Measurements from ENCODE around the gene ENG.
"Not testable (repeated sequence)": the region's sequence is repeated elsewhere in the genome, so short reads cannot be mapped to it uniquely, and the experiment has no call there.

ENG gene

DNA sequence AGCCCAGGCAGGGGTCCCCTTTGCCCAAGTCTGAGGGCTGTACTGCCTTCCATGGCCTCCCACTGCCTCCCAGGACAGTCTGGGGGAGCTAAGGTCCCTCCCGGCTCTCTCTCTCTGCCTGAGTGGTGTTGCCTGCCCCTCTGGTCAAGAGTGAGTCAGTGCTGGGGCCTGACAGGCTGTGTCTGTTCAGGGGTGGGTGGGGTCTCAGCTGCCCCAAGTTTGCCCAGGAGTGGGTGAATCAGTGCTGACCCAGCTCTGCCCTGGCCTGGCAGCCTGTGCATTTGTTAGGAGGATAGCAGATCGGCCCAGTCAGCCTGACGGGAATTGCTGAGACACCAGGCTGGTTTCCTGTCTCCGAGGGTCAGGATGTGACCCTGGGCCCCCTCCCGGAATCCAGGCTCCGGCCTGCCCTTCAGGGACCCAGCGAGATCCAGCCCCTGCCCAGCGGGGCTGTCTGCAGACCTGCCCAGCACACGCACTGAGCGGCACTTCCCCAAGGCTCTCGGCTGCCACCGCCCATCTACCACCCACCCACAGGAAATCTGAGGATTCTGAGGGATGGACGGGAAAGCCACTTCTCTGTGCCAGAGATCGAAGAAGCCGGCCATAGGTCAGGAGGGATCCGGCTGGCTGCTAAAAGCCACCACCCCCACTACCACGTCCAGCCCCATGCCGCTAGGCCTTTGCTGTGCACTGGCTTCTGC, 15.9 kb downstream of the ENG start:
- H3K4me1 ChIP-seq (ENCODE audit: control insufficient read depth, insufficient read depth, low read length, poor library complexity, severe bottlenecking) = peaks cover 43% of the 10 kb centered on the region
- H3K4me3 ChIP-seq (ENCODE audit: extremely low read depth, insufficient read depth, low read length, poor library complexity, severe bottlenecking) = no peak overlapping the region
- 43 to 66% methylated on average over 13 to 15 of the region's 18 CpGs for WGBS, 2 experiments (ENCODE audit: insufficient coverage in 2 of 2)
- no peaks in the 10 kb centered on the region for H3K9me3 ChIP-seq (ENCODE audit: control insufficient read depth, low read length)
- peak overlapping the region; percentile 72 for H3K27ac ChIP-seq (ENCODE audit: low read depth, low read length, severe bottlenecking)
- peaks cover 12% of the 10 kb centered on the region for H3K36me3 ChIP-seq (ENCODE audit: control insufficient read depth, insufficient read depth, low read length)

DNA sequence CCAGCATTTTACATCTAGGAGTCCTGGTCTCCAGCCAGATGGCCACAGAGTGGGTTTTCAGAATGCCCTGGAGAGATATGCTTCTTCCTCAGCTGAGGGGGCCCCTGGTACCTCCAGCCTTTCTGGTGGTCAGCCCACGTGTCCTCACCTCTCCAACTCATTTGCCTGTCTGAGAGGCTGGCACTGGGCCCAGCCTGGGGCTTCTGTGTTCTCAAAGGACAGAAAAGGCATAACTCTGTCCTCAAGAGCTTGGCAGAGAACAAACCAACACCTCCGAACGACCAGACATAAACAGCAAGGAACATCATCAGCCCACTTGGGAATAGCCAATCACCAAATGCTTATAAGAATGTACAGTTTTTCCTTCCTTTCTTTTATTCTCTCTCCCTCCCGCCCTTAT, 17.1 kb downstream of the ENG start:
- peak overlapping the region; percentile 72 for H3K27ac ChIP-seq (ENCODE audit: low read depth, low read length, severe bottlenecking)

GRCh38 chr9:127836561-127836960, 17.9 kb downstream of the ENG start:
- 94 to 97% methylated on average over 3 of the region's 3 CpGs for WGBS, 2 experiments (ENCODE audit: insufficient coverage in 2 of 2)
- Histone ChIP-seq H3K4me1 (ENCODE audit: control insufficient read depth, insufficient read depth, low read length, poor library complexity, severe bottlenecking) (peaks cover 43% of the 10 kb centered on the region), H3K27ac (ENCODE audit: low read depth, low read length, severe bottlenecking) (peak overlapping the region; percentile 88)
- not testable (repeated sequence) for H3K4me3 ChIP-seq (ENCODE audit: extremely low read depth, insufficient read depth, low read length, poor library complexity, severe bottlenecking); H3K36me3 ChIP-seq (ENCODE audit: control insufficient read depth, insufficient read depth, low read length); H3K9me3 ChIP-seq (ENCODE audit: control insufficient read depth, low read length)

More for the DNA sequence above, 17.1 kb downstream of the ENG start:
- Histone ChIP-seq H3K4me1 (ENCODE audit: control insufficient read depth, insufficient read depth, low read length, poor library complexity, severe bottlenecking) (peaks cover 43% of the 10 kb centered on the region), H3K9me3 (ENCODE audit: control insufficient read depth, low read length) (no peaks in the 10 kb centered on the region), H3K4me3 (ENCODE audit: extremely low read depth, insufficient read depth, low read length, poor library complexity, severe bottlenecking) (no peak overlapping the region), H3K36me3 (ENCODE audit: control insufficient read depth, insufficient read depth, low read length) (peaks cover 7% of the 10 kb centered on the region)
- 86 to 94% methylated on average over 4 of the region's 4 CpGs for WGBS, 2 experiments (ENCODE audit: insufficient coverage in 2 of 2)

- no peaks in the 10 kb centered on the region for H3K9me3 ChIP-seq (ENCODE audit: control insufficient read depth, low read length)
- peaks cover 7% of the 10 kb centered on the region for H3K36me3 ChIP-seq (ENCODE audit: control insufficient read depth, insufficient read depth, low read length)
- H3K27ac ChIP-seq (ENCODE audit: low read depth, low read length, severe bottlenecking) = peak overlapping the region; percentile 88
- peaks cover 43% of the 10 kb centered on the region for H3K4me1 ChIP-seq (ENCODE audit: control insufficient read depth, insufficient read depth, low read length, poor library complexity, severe bottlenecking)
- no peak overlapping the region for H3K4me3 ChIP-seq (ENCODE audit: extremely low read depth, insufficient read depth, low read length, poor library complexity, severe bottlenecking)
- 55 to 65% methylated on average over 11 to 12 of the region's 17 CpGs for WGBS, 2 experiments (ENCODE audit: insufficient coverage in 2 of 2)
Observed at GRCh38 chr9:127835991-127836516, 18.4 kb downstream of the ENG start.

GRCh38 chr9:127833555-127833954, 20.9 kb downstream of the ENG start:
- peaks cover 42% of the 10 kb centered on the region for H3K4me1 ChIP-seq (ENCODE audit: control insufficient read depth, insufficient read depth, low read length, poor library complexity, severe bottlenecking)
- H3K36me3 ChIP-seq (ENCODE audit: control insufficient read depth, insufficient read depth, low read length) = peaks cover 3% of the 10 kb centered on the region
- no peak overlapping the region for H3K4me3 ChIP-seq (ENCODE audit: extremely low read depth, insufficient read depth, low read length, poor library complexity, severe bottlenecking)
- H3K27ac ChIP-seq (ENCODE audit: low read depth, low read length, severe bottlenecking) = no peak overlapping the region
- no peaks in the 10 kb centered on the region for H3K9me3 ChIP-seq (ENCODE audit: control insufficient read depth, low read length)
- 100% methylated on average over 1 of the region's 1 CpG for WGBS, 2 experiments (ENCODE audit: insufficient coverage in 2 of 2)

DNA sequence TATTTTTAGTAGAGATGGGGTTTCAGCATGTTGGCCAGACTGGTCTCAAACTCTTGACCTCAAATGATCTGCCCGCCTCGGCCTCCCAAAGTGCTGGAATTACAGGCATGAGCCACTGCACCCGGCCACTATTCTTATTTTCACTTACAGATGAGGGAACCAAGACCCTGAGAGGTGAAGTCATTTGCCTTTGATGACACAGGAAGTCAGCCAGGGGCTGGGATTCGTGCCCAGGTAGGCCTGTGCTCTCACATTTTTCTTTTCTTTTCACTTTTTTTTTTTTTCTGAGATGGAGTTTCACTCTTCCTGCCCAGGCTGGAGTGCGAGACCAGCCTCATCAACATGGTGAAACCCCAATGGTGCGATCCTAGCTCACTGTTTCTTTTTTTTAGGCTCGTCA, 22.2 kb downstream of the ENG start:
- 82 to 85% methylated on average over 4 to 6 of the region's 7 CpGs for WGBS, 2 experiments (ENCODE audit: insufficient coverage in 2 of 2)

GRCh38 chr9:127829205-127829906, 25.1 kb downstream of the ENG start:
- 96 to 98% methylated on average over 4 to 5 of the region's 6 CpGs for WGBS, 2 experiments (ENCODE audit: insufficient coverage in 2 of 2)

More for the DNA sequence above, 22.2 kb downstream of the ENG start:
- Histone ChIP-seq H3K36me3 (ENCODE audit: control insufficient read depth, insufficient read depth, low read length) (peaks cover 6% of the 10 kb centered on the region), H3K9me3 (ENCODE audit: control insufficient read depth, low read length) (no peaks in the 10 kb centered on the region), H3K4me3 (ENCODE audit: extremely low read depth, insufficient read depth, low read length, poor library complexity, severe bottlenecking) (no peak overlapping the region), H3K4me1 (ENCODE audit: control insufficient read depth, insufficient read depth, low read length, poor library complexity, severe bottlenecking) (peaks cover 38% of the 10 kb centered on the region), H3K27ac (ENCODE audit: low read depth, low read length, severe bottlenecking) (no peak overlapping the region)

DNA sequence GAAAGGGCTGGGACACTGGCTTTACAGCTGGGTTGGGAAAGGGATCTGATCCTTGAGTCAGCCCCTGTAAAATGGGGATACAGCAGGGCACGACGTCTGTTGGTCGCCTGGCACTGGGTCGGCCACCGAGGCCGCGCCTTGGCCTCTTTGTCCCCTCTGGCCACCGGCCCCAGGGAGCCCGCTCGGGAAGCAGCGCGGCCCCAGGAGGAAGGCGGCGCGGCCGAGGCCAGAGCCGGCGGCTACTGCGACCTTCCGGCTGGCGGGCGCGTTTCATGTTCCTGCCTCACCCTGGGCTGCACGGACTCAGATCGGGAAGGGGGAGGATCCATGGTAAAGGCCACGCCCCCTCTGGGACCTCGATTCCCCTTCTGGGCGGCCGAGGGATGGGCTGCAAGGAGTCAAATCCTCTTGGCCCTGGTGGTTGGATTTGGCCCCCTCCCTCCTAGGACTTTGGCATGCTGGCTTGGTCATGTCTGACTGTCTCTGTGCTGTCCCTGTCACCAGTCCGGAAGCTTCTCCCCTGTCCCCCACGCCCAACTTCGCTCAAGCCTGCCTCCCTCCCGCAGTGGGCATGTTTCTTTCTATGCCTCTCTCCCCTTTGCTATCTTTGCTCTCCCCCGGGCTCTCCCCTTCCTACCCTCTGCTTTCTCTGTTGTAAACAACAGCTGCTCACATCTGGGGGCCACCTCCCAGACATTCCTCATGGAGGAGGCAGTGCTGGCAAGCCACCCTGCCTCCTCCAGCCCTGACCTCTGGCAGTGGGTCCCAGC, 26.0 kb downstream of the ENG start:
- Histone ChIP-seq H3K9me3 (ENCODE audit: control insufficient read depth, low read length) (no peaks in the 10 kb centered on the region), H3K36me3 (ENCODE audit: control insufficient read depth, insufficient read depth, low read length) (peaks cover 28% of the 10 kb centered on the region), H3K4me3 (ENCODE audit: extremely low read depth, insufficient read depth, low read length, poor library complexity, severe bottlenecking) (no peak overlapping the region), H3K4me1 (ENCODE audit: control insufficient read depth, insufficient read depth, low read length, poor library complexity, severe bottlenecking) (peaks cover 20% of the 10 kb centered on the region), H3K27ac (ENCODE audit: low read depth, low read length, severe bottlenecking) (peak overlapping the region; percentile 66)
- 6 to 8% methylated on average over 17 to 34 of the region's 34 CpGs for WGBS, 2 experiments (ENCODE audit: insufficient coverage in 2 of 2)

More at GRCh38 chr9:127829205-127829906, 25.1 kb downstream of the ENG start:
- H3K4me3 ChIP-seq (ENCODE audit: extremely low read depth, insufficient read depth, low read length, poor library complexity, severe bottlenecking) = no peak overlapping the region
- H3K27ac ChIP-seq (ENCODE audit: low read depth, low read length, severe bottlenecking) = no peak overlapping the region
- H3K9me3 ChIP-seq (ENCODE audit: control insufficient read depth, low read length) = no peaks in the 10 kb centered on the region
- H3K4me1 ChIP-seq (ENCODE audit: control insufficient read depth, insufficient read depth, low read length, poor library complexity, severe bottlenecking) = peaks cover 20% of the 10 kb centered on the region
- peaks cover 20% of the 10 kb centered on the region for H3K36me3 ChIP-seq (ENCODE audit: control insufficient read depth, insufficient read depth, low read length)

DNA sequence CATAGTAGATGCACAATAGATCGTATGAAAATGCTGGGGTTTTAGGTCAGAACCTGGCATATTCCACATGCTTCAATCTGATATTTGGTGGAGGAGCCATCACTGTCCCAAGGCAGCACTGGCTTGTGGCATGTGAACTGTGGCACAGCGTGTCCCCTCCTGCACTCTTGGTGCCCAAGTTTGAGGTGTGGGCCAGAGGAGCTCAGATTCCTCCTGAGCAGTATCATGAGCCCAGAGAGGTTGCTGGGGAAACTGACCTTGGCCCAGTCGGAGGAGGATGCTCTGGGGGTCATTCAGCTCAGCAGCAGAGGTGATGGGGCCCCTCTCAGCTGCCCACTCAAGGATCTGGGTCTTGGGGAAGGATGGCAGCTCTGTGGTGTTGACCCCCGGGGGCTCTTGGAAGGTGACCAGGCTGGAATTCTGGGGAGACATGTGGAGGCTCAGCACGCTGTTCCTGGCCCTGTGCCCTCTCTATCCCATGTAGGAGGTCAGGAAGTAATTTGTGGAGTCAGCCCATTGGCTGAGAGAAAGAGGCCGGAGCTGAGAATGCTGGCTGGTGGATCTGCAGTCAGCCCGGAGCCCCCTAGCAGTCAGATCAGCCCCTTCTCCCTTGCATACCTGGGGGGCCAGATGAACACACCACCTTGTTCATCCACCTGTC, 28.1 kb downstream of the ENG start:
- H3K4me3 ChIP-seq (ENCODE audit: extremely low read depth, insufficient read depth, low read length, poor library complexity, severe bottlenecking) = no peak overlapping the region
- peaks cover 20% of the 10 kb centered on the region for H3K4me1 ChIP-seq (ENCODE audit: control insufficient read depth, insufficient read depth, low read length, poor library complexity, severe bottlenecking)
- WGBS, 2 experiments (ENCODE audit: insufficient coverage in 2 of 2) = 91 to 96% methylated on average over 4 to 7 of the region's 7 CpGs
- no peak overlapping the region for H3K27ac ChIP-seq (ENCODE audit: low read depth, low read length, severe bottlenecking)
- H3K36me3 ChIP-seq (ENCODE audit: control insufficient read depth, insufficient read depth, low read length) = peaks cover 30% of the 10 kb centered on the region
- H3K9me3 ChIP-seq (ENCODE audit: control insufficient read depth, low read length) = no peaks in the 10 kb centered on the region

Data from mesodermal cell (in vitro differentiated cells).